ENCODE results near the gene REL.

- TF ChIP-seq REST (IDR thresholded peaks at IDR 0.05; ENCODE audit: low read depth) (no peak), NFIC (IDR thresholded peaks at IDR 0.05) (no peak), EP300 (IDR thresholded peaks at IDR 0.05; ENCODE audit: borderline replicate concordance) (no peak), ZBTB7A (IDR thresholded peaks at IDR 0.05; ENCODE audit: low read depth) (no peak), TAF1 (IDR thresholded peaks at IDR 0.05; ENCODE audit: low read depth) (no peak), MAX (IDR thresholded peaks at IDR 0.05) (no peak), USF1 (IDR thresholded peaks at IDR 0.05) (no peak), TCF12 (IDR thresholded peaks at IDR 0.05; ENCODE audit: low read depth) (no peak), YY1 (IDR thresholded peaks at IDR 0.05; ENCODE audit: low read depth) (no peak), EGR1 (IDR thresholded peaks at IDR 0.05) (no peak), RAD21 (IDR thresholded peaks at IDR 0.05; ENCODE audit: low read depth) (no peak), FOXM1 (IDR thresholded peaks at IDR 0.05; ENCODE audit: borderline replicate concordance, low read depth) (no peak)
Measured at GRCh38 chr2:60934165-60934722, 52.9 kb downstream of the REL start.
